ENCODE data around the gene FAM227A. TPM values are rescaled to one million over a fixed set of nuclear protein-coding genes. Genes with fewer than 3 reads are reported as not detected.
A peak's percentile ranks its signal among the peaks of the same experiment; 100 is the strongest.

Gene FAM227A
- total and polyA plus RNA-seq, 2 of the 13 experiments (the other 11 are each of a cell fraction or from before 2014, with no cell fraction given), result 1.0 to 1.5 TPM

DNA sequence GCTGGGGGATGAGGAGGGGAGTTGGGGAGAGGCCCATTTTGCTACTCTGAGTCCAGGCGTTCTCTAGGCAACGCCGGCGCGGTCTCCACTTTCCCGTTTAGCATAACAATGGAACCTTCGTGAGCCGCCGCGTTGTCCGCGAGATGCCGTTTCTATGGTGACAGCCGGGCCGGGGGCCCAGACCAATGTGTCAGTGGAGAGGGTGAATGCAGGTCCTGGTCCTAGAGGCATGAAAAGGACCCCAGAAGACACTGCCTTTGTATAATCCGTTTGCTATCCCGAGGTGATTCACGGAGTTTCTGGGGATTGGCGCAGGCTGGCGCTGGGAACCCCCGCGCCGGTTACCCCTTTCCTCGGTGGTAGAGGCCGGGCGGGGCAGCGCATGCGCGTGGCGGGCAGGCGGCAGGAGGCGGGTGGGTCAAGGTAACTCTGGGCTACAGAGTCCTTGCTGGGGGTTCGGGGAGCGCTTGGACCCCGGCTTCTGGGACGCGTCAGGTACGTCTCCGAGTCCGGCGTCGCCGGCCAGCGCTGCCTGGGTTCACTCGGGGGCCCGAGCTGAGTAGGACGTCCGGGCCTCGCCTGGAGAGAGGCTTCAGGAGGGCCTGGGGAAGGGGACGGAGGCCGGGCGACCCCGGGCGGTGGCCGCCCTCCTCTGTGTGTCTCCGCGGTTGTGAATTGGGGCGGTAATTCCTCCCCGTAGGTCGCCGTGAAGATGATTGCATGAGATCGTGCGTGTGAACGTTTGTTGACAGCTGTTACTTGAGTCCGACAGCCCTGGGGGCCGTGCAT, at the start of gene FAM227A, which contains the start of gene CBY1 (continued):
- TF ChIP-seq, protein P1, sequence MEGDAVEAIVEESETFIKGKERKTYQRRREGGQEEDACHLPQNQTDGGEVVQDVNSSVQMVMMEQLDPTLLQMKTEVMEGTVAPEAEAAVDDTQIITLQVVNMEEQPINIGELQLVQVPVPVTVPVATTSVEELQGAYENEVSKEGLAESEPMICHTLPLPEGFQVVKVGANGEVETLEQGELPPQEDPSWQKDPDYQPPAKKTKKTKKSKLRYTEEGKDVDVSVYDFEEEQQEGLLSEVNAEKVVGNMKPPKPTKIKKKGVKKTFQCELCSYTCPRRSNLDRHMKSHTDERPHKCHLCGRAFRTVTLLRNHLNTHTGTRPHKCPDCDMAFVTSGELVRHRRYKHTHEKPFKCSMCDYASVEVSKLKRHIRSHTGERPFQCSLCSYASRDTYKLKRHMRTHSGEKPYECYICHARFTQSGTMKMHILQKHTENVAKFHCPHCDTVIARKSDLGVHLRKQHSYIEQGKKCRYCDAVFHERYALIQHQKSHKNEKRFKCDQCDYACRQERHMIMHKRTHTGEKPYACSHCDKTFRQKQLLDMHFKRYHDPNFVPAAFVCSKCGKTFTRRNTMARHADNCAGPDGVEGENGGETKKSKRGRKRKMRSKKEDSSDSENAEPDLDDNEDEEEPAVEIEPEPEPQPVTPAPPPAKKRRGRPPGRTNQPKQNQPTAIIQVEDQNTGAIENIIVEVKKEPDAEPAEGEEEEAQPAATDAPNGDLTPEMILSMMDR (CRISPR knock-in tag; IDR thresholded peaks at IDR 0.05), result peak; percentile 19
- TF ChIP-seq ZNF550 (CRISPR knock-in tag; IDR thresholded peaks at IDR 0.05; ENCODE audit: borderline replicate concordance) (no peak), ZFX (CRISPR knock-in tag; IDR thresholded peaks at IDR 0.05; ENCODE audit: low read depth) (peak; percentile 80), ZNF672 (CRISPR knock-in tag; IDR thresholded peaks at IDR 0.05) (no peak), KLF13 (CRISPR knock-in tag; IDR thresholded peaks at IDR 0.05) (no peak), SETDB1 (CRISPR knock-in tag; IDR thresholded peaks at IDR 0.05; ENCODE audit: borderline replicate concordance) (no peak), SIX1 (CRISPR knock-in tag; IDR thresholded peaks at IDR 0.05; ENCODE audit: borderline replicate concordance) (no peak), GATA4 (IDR thresholded peaks at IDR 0.05; ENCODE audit: borderline replicate concordance, low read depth) (no peak), RCOR2 (CRISPR knock-in tag; IDR thresholded peaks at IDR 0.05) (no peak), ATF7 (IDR thresholded peaks at IDR 0.05) (peak; percentile 74), ATF7 (CRISPR knock-in tag; IDR thresholded peaks at IDR 0.05) (no peak), ZNF382 (CRISPR knock-in tag; IDR thresholded peaks at IDR 0.05; ENCODE audit: borderline replicate concordance) (no peak), ZFP82 (CRISPR knock-in tag; IDR thresholded peaks at IDR 0.05; ENCODE audit: borderline replicate concordance) (no peak), ZBTB38 (CRISPR knock-in tag; IDR thresholded peaks at IDR 0.05) (no peak; the same call in 1 of the 2 replicates), SIN3B (IDR thresholded peaks at IDR 0.05; ENCODE audit: low read length) (no peak; the same call in 1 of the 2 replicates), HDAC6 (IDR thresholded peaks at IDR 0.05; ENCODE audit: low read depth, low read length) (no peak), CHD4 (IDR thresholded peaks at IDR 0.05; ENCODE audit: borderline replicate concordance, low read length) (no peak), NR3C1 (CRISPR knock-in tag; IDR thresholded peaks at IDR 0.05) (no peak), TRIM22 (IDR thresholded peaks at IDR 0.05) (no peak)
- TF ChIP-seq, protein P2, sequence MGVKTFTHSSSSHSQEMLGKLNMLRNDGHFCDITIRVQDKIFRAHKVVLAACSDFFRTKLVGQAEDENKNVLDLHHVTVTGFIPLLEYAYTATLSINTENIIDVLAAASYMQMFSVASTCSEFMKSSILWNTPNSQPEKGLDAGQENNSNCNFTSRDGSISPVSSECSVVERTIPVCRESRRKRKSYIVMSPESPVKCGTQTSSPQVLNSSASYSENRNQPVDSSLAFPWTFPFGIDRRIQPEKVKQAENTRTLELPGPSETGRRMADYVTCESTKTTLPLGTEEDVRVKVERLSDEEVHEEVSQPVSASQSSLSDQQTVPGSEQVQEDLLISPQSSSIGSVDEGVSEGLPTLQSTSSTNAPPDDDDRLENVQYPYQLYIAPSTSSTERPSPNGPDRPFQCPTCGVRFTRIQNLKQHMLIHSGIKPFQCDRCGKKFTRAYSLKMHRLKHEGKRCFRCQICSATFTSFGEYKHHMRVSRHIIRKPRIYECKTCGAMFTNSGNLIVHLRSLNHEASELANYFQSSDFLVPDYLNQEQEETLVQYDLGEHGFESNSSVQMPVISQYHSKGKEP (CRISPR knock-in tag; IDR thresholded peaks at IDR 0.05), result no peak
- TF ChIP-seq, protein P3, sequence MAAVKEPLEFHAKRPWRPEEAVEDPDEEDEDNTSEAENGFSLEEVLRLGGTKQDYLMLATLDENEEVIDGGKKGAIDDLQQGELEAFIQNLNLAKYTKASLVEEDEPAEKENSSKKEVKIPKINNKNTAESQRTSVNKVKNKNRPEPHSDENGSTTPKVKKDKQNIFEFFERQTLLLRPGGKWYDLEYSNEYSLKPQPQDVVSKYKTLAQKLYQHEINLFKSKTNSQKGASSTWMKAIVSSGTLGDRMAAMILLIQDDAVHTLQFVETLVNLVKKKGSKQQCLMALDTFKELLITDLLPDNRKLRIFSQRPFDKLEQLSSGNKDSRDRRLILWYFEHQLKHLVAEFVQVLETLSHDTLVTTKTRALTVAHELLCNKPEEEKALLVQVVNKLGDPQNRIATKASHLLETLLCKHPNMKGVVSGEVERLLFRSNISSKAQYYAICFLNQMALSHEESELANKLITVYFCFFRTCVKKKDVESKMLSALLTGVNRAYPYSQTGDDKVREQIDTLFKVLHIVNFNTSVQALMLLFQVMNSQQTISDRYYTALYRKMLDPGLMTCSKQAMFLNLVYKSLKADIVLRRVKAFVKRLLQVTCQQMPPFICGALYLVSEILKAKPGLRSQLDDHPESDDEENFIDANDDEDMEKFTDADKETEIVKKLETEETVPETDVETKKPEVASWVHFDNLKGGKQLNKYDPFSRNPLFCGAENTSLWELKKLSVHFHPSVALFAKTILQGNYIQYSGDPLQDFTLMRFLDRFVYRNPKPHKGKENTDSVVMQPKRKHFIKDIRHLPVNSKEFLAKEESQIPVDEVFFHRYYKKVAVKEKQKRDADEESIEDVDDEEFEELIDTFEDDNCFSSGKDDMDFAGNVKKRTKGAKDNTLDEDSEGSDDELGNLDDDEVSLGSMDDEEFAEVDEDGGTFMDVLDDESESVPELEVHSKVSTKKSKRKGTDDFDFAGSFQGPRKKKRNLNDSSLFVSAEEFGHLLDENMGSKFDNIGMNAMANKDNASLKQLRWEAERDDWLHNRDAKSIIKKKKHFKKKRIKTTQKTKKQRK (IDR thresholded peaks at IDR 0.05; ENCODE audit: low read length), result no peak

Data from HepG2 (cell line).